ENCODE data around the gene TNRC6C. TPM values are rescaled to one million over a fixed set of nuclear protein-coding genes. Genes with fewer than 3 reads are reported as not detected.

The TNRC6C gene
- total and polyA plus RNA-seq, 9 of the 15 experiments (the other 6 are each of a cell fraction or from before 2014, with no cell fraction given): 0.20 to 4.9 (median 2.3) TPM

DNA sequence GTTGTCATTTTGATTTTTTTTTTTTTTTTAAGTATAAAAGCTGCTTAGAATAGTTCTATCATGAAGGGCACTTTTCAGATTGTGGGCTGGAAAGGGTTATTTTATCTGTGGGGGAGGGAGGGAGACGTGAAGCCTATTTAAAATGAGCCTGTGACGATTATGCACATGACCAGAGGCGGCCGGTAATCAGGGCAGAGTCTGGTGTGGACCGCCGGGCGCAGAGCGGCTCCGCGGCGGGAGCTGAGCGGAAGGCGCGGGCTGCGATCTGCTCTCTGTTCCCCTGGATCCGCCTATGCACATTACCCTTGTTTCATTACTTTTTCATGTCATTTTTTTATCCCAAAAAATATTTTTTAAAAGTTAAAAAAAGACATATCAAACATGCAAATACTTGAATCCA lies 146.6 kb downstream of the TNRC6C start:
- ATAC-seq (peak; percentile 34; the same call in 1 of the 3 replicates), FAIRE-seq (no peak)
- peaks cover 0 to 18% of the 10 kb centered on the region in 2 experiments; a peak in 3 of 5 replicates for H3K4me1 ChIP-seq (replicated peaks in 1 of 2; ENCODE audit: control insufficient read depth in 2 of 2, insufficient read depth in 2 of 2, low read length in 2 of 2)

DNA sequence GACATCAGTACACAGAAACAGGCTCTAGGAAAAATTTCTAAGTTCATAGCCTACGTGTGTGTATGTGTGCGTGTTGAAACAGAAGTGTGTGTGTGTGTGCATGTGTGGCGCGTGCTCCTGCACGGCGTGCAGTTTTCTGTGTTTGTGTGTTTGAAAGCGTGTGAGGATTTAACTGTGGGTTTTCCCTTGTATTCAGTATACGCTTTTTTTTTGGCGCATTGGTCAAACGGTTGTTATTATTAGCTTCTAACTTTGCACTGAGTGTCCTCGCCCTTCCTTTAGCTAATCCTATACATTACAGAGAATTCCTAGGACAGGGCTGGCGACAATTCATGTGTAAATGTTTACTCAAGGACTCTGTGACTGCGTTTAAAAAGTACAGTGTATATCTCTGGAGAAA lies 147.0 kb downstream of the TNRC6C start:
- Histone ChIP-seq H2AFZ (ENCODE audit: low read depth, low read length) (no peak overlapping the region), H4K20me1 (replicated peaks; ENCODE audit: control insufficient read depth, insufficient read depth, low read length) (no peaks in the 10 kb centered on the region), H3K27ac (ENCODE audit: extremely low read depth, low read depth, low read length) (no peak overlapping the region), H3K36me3 (ENCODE audit: control insufficient read depth, insufficient read depth, low read length) (peaks cover 41% of the 10 kb centered on the region; the same call in 2 of the 3 replicates), H3K9ac (ENCODE audit: insufficient read depth in 1 of 2, low read depth in 2 of 2, low read length in 2 of 2) (no peak overlapping the region), H3K79me2 (ENCODE audit: control insufficient read depth, insufficient read depth, low read length) (no peaks in the 10 kb centered on the region), H3K4me1 (replicated peaks in 1 of 2; ENCODE audit: control insufficient read depth in 2 of 2, insufficient read depth in 2 of 2, low read length in 2 of 2) (peaks cover 0 to 18% of the 10 kb centered on the region in 2 experiments; a peak in 3 of 5 replicates), H3K9me3 (replicated peaks; ENCODE audit: control insufficient read depth, insufficient read depth, low read depth, low read length) (peaks cover 4% of the 10 kb centered on the region), H3K27me3 (ENCODE audit: control insufficient read depth in 2 of 2, insufficient read depth in 2 of 2, low read length in 2 of 2) (no peaks in the 10 kb centered on the region), H3K4me2 (ENCODE audit: insufficient read depth, low read length) (no peak overlapping the region), H3K4me3 (no peak overlapping the region), H3K9me1 (ENCODE audit: control insufficient read depth, insufficient read depth, low read length) (no peaks in the 10 kb centered on the region)
- in situ Hi-C loops (cut with MboI) (no loop called here), intact Hi-C loops (cut with micrococcal nuclease) (no loop called here)
- FAIRE-seq (no peak), ATAC-seq (no peak), DNase-seq (ENCODE audit: extremely low read depth in 1 of 4, low spot score in 3 of 4) (no peak)
- WGBS (ENCODE audit: insufficient coverage, low coverage, missing lambda C conversion rate): 81% methylated on average over 13 of the region's 13 CpGs
- ChIA-PET POLR2A (interaction anchor here (0.8 to 1.5 kb wide), 2 partner anchors 82 to 337 kb away, joined by 3 to 5 read pairs; partner anchors contain the start of gene AFMID), CTCF (ENCODE audit: low intra/inter-chr PET ratio) (no interaction called here)
- BruUV-seq (replicated peaks): no TSS peak
- TF ChIP-seq, protein P1, sequence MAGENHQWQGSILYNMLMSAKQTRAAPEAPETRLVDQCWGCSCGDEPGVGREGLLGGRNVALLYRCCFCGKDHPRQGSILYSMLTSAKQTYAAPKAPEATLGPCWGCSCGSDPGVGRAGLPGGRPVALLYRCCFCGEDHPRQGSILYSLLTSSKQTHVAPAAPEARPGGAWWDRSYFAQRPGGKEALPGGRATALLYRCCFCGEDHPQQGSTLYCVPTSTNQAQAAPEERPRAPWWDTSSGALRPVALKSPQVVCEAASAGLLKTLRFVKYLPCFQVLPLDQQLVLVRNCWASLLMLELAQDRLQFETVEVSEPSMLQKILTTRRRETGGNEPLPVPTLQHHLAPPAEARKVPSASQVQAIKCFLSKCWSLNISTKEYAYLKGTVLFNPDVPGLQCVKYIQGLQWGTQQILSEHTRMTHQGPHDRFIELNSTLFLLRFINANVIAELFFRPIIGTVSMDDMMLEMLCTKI (IDR thresholded peaks at IDR 0.05; ENCODE audit: partially characterized antibody): no peak
- no peak for TF ChIP-seq CBFA2T2 (conservative IDR thresholded peaks at IDR 0.05)
- no peak for TF ChIP-seq PRMT5 (CRISPR knock-in tag; IDR thresholded peaks at IDR 0.05)
- no peak for TF ChIP-seq SLC30A9 (CRISPR knock-in tag; IDR thresholded peaks at IDR 0.05)
- TF ChIP-seq, protein P2, sequence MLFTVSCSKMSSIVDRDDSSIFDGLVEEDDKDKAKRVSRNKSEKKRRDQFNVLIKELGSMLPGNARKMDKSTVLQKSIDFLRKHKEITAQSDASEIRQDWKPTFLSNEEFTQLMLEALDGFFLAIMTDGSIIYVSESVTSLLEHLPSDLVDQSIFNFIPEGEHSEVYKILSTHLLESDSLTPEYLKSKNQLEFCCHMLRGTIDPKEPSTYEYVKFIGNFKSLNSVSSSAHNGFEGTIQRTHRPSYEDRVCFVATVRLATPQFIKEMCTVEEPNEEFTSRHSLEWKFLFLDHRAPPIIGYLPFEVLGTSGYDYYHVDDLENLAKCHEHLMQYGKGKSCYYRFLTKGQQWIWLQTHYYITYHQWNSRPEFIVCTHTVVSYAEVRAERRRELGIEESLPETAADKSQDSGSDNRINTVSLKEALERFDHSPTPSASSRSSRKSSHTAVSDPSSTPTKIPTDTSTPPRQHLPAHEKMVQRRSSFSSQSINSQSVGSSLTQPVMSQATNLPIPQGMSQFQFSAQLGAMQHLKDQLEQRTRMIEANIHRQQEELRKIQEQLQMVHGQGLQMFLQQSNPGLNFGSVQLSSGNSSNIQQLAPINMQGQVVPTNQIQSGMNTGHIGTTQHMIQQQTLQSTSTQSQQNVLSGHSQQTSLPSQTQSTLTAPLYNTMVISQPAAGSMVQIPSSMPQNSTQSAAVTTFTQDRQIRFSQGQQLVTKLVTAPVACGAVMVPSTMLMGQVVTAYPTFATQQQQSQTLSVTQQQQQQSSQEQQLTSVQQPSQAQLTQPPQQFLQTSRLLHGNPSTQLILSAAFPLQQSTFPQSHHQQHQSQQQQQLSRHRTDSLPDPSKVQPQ (CRISPR knock-in tag; IDR thresholded peaks at IDR 0.05; ENCODE audit: borderline replicate concordance): no peak
- no peak for TF ChIP-seq TAF15 (IDR thresholded peaks at IDR 0.05; ENCODE audit: low read depth, low read length)

More for the DNA sequence above, 146.6 kb downstream of the TNRC6C start:
- Histone ChIP-seq H3K79me2 (ENCODE audit: control insufficient read depth, insufficient read depth, low read length) (no peaks in the 10 kb centered on the region), H3K9me1 (ENCODE audit: control insufficient read depth, insufficient read depth, low read length) (no peaks in the 10 kb centered on the region), H2AFZ (ENCODE audit: low read depth, low read length) (no peak overlapping the region), H3K9ac (ENCODE audit: insufficient read depth in 1 of 2, low read depth in 2 of 2, low read length in 2 of 2) (no peak overlapping the region), H3K36me3 (ENCODE audit: control insufficient read depth, insufficient read depth, low read length) (peaks cover 39% of the 10 kb centered on the region; the same call in 2 of the 3 replicates), H3K9me3 (replicated peaks; ENCODE audit: control insufficient read depth, insufficient read depth, low read depth, low read length) (peaks cover 7% of the 10 kb centered on the region), H3K27me3 (ENCODE audit: control insufficient read depth in 2 of 2, insufficient read depth in 2 of 2, low read length in 2 of 2) (no peaks in the 10 kb centered on the region), H4K20me1 (replicated peaks; ENCODE audit: control insufficient read depth, insufficient read depth, low read length) (no peaks in the 10 kb centered on the region), H3K4me2 (ENCODE audit: insufficient read depth, low read length) (no peak overlapping the region), H3K27ac (ENCODE audit: extremely low read depth, low read depth, low read length) (no peak overlapping the region), H3K4me3 (no peak overlapping the region)
- BruUV-seq (replicated peaks): no TSS peak
- POLR2A ChIA-PET: interaction anchor here (0.8 to 1.5 kb wide), 2 partner anchors 83 to 336 kb away, joined by 3 to 5 read pairs; partner anchors contain the start of gene AFMID
- CTCF ChIA-PET (ENCODE audit: low intra/inter-chr PET ratio): no interaction called here
- TF ChIP-seq, protein P3, sequence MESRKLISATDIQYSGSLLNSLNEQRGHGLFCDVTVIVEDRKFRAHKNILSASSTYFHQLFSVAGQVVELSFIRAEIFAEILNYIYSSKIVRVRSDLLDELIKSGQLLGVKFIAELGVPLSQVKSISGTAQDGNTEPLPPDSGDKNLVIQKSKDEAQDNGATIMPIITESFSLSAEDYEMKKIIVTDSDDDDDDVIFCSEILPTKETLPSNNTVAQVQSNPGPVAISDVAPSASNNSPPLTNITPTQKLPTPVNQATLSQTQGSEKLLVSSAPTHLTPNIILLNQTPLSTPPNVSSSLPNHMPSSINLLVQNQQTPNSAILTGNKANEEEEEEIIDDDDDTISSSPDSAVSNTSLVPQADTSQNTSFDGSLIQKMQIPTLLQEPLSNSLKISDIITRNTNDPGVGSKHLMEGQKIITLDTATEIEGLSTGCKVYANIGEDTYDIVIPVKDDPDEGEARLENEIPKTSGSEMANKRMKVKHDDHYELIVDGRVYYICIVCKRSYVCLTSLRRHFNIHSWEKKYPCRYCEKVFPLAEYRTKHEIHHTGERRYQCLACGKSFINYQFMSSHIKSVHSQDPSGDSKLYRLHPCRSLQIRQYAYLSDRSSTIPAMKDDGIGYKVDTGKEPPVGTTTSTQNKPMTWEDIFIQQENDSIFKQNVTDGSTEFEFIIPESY (CRISPR knock-in tag; IDR thresholded peaks at IDR 0.05): peak; percentile 90; the same call in 1 of the 2 replicates
- TF ChIP-seq CBFA2T3 (IDR thresholded peaks at IDR 0.05): no peak
- intact Hi-C loops (cut with micrococcal nuclease): no loop called here
- in situ Hi-C loops (cut with MboI): no loop called here
- 76% methylated on average over 16 of the region's 16 CpGs for WGBS (ENCODE audit: insufficient coverage, low coverage, missing lambda C conversion rate)
- no peak for DNase-seq (ENCODE audit: extremely low read depth in 1 of 4, low spot score in 3 of 4)
